HG02870 (cell line): Measurements from ENCODE around the gene TRIM7.
A peak's percentile ranks its signal among the peaks of the same experiment; 100 is the strongest.

ENCODE experiments used
- ATAC-seq: cut with Tn5 transposase; IDR thresholded peaks from one replicate; pipeline ENCODE4 v1.9.1; 2021; ENCODE audit warnings: mild to moderate bottlenecking, moderate library complexity; ENCODE audit not compliant: unreplicated experiment

TRIM7 gene

DNA sequence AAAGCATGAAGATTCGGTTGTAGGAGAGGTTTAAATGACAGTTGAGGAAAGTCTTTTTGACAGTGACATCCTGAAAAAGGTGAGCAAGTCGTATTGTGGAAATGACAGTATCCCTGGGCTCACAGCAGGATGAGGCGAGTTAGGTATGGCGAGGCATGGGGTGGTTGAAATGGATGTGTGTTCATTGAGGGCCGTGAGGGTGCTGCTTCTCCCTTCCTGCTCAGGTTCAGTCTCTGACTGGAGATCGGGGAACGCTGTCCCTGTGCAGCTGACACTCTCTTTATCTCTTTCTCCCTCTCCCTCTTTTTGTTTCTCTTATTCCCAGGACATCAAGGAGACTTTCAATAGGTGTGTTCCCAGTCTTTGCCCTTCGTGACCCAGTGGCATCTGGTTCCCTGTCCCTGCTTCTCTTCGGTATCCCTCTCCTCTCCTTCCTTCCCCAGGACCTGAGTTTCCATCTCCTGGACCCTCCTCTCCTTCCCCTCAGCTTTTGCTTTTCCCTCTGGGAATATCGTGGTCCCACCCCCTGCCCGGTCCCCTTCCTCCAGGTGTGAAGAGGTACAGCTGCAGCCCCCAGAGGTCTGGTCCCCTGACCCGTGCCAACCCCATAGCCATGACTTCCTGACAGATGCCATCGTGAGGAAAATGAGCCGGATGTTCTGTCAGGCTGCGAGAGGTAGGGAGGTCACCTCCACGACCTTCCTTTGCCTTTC is 28.2 kb upstream of the TRIM7 start:
- no peak for ATAC-seq

DNA sequence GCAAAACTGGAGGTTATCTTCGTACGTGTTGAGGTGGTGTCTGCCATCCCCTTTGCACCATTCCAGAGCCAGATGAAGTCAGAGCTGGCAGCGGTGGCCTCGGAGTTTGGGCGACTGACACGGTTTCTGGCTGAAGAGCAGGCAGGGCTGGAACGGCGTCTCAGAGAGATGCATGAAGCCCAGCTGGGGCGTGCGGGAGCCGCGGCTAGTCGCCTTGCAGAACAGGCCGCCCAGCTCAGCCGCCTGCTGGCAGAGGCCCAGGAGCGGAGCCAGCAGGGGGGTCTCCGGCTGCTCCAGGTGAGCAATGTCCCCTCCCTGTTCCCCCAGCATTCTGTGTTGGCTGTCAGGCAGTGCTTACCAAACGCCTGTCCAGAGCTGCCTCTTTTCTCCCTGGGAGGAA is 27.6 kb upstream of the TRIM7 start:
- no peak for ATAC-seq

DNA sequence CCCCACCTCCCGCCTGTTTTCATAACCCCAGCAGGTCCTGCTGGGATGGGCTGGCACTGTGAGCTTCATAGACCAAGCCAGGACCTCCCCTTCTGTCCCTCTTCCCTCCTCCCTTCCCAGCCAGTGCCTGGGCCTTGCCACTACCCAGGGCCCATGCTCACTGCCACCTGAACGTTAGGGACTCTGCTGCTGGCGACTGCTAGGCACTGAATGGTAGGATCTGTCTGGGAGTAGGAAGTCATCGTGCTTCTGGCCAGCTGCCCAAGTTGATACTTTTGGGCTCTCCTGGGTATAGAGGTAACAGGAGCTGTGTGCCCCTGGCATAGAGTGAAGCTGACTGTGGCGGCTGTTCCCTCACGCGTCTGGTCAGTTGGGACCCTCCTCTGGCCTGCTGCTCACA is 26.4 kb upstream of the TRIM7 start:
- no peak for ATAC-seq

DNA sequence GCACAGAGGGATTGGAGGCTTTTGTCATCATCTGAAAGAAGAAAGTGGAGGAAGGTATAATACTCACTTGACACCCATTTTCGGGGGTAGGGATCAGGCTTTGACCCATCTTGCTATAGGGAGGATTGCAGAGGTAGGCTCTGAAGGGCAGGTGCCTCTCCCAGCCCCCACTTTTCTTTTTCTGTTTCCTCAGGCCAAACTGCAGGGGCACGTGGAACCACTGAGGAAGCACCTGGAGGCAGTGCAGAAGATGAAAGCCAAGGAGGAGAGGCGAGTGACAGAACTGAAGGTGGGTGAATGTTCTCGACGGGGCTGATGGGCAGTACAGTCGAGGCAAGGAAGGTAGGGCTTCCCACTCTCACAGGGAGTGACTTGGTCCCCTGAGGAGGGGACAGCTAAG is 25.6 kb upstream of the TRIM7 start:
- ATAC-seq: no peak

DNA sequence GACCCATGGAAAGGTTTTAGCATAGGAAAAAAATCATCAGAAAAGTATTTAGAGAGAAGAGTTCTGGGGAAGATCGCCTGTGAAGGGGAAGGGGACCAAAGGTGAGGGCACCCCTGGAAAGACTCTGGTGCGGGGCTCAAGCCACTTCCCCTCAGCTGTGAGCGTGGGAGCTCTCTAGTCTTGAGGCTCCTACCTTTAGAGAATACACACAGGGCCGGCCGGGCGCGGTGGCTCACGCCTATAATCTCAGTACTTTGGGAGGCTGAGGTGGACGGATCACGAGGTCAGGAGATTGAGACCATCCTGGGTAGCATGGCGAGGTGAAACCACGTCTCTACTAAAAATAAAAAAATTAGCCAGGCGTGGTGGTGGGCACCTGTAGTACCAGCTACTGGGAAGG is 25.0 kb upstream of the TRIM7 start:
- ATAC-seq: no peak

DNA sequence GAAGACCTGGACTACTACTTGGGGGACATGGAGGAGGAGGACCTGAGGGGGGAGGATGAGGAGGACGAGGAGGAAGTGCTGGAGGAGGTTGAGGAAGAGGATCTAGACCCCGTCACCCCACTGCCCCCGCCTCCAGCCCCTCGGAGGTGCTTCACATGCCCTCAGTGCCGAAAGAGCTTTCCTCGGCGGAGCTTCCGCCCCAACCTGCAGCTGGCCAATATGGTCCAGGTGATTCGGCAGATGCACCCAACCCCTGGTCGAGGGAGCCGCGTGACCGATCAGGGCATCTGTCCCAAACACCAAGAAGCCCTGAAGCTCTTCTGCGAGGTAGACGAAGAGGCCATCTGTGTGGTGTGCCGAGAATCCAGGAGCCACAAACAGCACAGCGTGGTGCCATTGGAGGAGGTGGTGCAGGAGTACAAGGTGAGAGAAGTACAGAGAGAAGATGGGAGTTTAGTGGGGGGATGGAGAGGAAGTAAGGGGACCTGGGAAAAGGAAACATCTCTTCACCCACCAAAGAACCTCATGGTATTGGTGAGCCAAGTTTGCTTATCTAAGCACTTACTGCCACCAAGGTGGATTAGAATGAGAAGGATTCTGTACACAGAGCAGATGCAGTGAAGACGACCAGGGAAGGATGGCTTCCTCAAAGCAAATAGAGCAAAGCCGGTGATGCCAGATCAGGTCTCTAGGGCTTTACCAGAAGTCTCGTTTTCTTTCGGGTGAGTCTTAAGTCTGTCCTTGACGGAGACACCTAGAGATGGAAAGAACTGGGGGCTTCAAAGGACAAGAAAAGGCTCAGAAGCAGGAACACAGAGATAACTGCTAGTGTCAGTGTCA is 19.6 kb upstream of the TRIM7 start:
- no peak for ATAC-seq

DNA sequence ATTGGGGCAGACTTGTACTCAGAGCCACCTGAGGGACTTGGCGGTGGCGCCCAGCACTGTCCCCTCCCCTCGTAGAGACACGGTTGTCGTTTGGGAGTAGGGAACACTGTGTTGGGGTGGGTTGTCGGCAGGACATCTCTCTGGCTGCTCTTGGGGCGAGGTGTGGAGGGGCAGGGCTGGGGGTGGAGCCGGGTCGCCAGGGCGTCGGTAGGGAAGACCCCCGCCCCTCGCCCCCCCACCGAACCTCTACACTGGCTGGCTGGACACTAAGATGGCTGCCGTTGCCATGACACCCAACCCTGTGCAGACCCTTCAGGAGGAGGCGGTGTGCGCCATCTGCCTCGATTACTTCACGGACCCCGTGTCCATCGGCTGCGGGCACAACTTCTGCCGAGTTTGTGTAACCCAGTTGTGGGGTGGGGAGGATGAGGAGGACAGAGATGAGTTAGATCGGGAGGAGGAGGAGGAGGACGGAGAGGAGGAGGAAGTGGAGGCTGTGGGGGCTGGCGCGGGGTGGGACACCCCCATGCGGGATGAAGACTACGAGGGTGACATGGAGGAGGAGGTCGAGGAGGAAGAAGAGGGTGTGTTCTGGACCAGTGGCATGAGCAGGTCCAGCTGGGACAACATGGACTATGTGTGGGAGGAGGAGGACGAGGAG is 18.9 kb upstream of the TRIM7 start:
- ATAC-seq: peak; percentile 0

DNA sequence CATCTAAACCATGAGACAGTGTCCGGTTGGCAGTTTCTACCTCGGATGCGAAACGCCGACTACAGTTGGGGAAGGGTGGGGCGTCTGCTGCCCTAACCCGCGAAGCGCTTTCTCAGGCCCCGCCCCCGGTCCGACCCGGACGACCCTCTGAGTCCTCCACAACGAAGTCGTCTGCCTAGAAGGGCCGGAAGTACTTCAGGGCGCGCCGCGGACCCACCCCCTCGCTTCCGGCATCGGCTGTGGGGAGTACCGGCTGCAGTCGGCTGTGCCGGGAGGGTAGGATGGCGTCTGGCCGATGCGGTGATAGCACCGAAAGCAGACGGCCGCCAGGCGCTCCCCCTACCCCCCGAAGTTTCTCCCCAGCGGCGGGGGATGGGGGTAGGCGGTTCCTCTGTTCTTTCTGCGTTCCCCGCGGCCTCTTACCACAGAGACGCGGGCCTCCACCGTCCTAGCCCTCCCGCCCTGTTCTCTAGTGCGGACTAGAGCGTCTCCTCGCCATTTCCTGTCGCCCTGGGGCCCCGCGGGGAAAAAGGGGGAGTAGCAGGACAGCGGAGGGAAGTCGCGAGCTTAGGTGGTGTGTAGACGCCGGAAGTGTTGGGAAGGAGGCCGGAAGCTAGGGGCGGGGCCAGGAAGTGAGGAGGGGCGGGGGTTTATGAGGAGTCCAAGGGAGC is 18.2 kb upstream of the TRIM7 start, which contains the start of gene TRIM41:
Gene TRIM41 (plus strand): TSS at position 224 of the 671 bp plus-strand sequence. CDS start 719 bp downstream, outside the sequence.
- peak; percentile 54 for ATAC-seq

DNA sequence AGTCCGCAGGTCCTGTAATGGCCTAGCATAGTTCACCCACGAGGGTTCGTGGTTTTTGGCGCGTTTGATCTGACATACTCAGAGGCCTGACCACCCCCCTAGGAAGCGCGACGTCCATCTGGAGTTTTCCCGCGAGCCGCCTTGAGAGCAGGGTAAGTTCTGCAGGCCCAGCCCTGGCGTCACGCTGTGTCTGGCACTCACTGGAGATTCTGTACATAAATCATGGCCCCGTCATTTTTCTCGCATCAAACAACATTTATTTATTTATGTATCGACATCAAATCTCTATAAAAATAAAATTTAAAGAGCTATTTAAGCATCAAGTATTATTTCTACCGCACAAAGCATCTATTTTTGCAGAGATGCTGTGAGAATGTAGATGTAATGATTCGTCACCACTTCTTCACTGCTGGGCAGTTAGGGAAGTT is 17.6 kb upstream of the TRIM7 start:
- ATAC-seq: no peak

DNA sequence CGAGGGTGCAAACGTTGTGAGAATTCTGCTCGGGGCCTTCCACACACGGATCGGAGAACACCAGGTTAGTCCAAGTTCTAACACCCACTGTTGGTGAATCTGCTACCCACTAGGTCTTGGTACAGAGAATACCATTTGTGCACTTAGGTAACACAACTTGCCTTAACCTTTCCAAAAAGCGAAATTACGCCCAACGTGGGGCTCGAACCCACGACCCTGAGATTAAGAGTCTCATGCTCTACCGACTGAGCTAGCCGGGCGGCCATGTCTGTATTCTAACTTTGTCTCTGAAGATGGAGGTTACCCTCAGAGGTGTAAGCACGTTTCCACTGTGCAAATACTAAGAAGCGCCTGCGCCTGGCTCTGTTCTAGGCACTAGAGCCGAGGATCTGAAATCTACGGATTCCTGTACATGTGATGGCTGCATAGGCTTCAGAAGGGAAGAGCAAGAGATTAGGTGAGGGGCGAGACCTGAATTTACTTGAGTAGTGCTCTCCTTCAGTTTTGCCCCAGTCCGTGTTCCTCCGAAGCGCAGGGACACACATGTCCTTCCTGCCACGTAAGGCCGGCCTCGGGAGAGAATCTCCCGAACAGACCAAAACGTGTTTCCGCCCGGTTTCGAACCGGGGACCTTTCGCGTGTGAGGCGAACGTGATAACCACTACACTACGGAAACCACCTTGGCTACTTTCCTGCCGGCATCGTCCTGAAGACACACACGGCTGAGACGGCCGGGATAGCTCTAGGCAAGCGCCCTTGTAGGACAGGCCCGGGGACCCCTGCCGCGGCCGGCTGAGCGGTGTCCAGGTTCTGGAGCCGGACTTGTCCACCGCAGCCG is 17.0 kb upstream of the TRIM7 start:
- peak; percentile 31 for ATAC-seq

DNA sequence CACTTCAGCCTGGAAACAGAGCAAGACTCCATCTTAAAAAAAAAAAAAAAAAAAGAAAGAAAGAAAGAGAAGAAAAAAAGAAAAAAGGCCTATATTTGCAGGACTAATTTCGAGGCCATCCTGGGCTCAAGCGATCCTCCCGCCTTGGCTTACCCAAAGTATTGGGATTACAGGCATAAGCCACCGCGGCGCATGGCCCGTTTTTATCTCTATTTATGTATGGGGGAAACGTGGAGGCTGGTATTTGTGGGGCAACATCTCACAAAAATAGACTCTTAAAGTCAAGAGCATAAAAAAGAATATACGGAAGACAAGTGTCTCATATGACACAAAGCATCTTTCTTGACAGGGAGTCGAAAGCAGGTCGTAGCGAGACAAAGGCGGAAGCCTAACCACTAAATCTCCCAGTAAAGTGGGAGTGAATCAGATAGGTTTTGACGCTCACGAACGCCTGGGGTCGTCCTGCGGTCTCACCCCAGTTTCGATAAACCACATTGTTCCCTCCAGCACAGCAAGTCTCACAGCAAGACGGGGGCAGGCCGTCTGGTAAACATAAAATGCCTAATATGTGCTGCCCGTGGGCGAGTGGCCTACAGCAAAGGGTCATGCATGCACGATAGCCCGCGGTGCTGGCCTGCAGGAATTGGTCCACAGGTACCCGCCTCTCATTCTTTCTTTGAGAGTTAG is 16.3 kb upstream of the TRIM7 start:
- no peak for ATAC-seq

DNA sequence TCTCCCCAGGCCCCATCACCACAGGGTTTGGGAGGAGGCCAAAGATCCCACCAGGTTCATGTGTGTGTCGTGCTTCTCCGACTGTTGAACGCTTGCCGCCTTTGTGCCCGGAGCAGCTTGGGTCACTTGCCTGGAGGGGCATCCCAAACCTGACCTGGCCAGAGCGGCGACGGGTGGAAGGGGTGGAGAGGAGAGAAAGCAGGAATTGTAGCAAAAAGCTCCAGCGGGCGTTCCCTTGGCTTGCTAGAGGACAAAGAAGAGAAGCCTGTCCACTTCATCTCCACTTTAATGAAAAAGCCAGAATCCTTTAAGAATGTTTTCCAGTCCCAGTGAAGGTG is 15.2 kb upstream of the TRIM7 start:
- no peak for ATAC-seq

DNA sequence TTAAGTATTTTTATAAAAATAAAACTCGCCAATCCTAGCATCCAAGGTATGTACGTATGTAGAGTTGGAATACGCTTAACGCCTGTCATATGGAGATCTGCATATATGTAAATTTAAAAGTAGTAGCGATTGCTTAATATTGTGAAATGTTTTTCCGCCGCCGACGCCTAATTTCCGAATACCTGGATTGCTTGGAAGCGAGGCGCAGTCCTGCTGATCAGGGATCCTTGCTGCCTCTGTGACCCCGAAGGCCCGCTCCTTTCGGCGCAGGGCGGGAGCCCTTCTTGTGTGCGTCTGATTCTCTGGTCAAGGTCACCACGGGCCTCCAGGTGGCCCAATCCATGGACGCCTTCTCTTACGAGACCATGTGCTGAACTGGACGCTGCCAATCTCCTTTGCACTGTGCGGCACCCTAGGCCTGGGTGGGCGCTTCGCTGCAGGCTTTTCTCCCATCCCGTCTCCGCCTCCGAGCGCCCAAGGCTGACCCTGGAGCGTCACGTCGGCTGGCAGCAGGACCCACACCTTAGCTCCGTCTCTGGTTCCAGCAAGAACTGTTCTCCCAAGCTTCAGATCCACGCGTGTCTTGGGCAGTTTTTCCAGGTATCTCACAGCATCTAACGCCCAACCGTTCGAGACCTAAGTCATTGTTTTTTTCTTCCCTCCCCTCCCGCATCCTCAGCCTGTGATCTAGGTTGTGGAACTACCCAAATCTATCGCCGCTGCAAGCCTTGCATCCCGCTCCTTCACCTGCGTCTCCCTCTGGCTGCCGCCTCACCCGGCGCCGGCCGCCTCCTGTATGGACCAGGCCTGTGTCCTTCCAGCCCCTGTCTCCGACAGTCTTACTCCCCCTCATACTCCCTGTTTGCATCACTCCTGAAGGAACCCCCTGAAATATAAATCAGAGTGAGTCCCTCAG is 14.5 kb upstream of the TRIM7 start:
- no peak for ATAC-seq

DNA sequence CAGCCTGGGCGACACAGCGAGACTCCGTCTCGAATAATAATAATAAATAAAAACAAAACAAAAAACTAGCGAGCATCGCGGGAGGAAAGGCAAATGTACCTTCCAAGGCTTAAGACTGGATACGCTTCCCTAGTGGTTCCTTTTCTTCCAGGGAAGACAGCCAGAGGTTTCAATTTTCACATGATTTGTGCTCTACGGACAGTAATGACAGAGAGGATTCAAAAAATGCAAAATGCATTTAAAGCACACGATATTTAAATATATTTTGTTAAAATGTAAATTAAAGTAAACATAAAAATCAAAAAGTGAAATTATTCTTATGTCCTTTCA is 13.8 kb upstream of the TRIM7 start:
- no peak for ATAC-seq

DNA sequence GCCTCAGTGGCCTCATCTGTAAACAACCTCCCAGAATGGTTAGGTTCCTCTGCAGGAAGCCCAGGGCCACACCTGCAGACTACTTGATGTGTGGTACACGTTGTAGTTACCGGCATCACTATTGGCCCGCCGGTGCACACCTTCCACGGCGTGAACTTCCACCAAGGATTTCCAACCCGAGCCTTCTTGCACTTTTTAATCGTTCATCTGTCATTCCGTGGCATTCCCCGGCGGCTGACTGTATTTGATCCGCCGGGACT is 12.7 kb upstream of the TRIM7 start:
- ATAC-seq: no peak

DNA sequence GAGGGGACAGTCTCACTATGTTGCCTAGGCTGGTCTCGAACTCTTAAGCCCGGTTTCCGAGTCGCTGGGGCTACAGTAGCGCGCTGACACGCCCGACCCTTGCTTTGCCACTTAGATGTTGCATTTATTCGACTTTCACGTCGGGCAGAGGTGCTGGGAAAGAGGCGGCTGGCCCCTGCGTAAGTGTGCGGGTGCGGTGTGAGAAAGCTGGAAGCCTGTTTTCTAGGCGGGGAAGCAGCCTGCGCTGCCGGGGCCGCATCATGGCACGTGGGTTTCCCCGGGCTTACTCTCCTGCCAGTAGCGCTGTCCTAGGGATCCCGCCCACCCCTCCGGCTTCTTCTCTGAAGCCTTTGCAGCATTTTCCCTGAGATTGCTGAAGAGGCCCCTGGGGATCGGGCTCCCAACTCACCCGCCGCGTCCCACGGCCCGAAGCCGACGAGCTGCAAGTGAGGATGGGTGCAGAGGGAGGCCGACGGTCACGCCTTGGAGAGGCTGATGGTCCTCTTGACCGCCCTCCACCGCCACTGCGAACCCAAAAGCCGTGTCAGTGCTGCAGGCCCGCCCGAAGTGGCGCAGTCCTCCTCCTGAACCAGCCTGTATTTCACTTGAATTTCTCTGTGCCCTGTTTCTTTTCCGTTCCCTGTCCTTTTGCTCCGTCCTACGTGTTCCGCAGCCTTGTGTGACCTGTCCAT is 12.3 kb upstream of the TRIM7 start:
- no peak for ATAC-seq

DNA sequence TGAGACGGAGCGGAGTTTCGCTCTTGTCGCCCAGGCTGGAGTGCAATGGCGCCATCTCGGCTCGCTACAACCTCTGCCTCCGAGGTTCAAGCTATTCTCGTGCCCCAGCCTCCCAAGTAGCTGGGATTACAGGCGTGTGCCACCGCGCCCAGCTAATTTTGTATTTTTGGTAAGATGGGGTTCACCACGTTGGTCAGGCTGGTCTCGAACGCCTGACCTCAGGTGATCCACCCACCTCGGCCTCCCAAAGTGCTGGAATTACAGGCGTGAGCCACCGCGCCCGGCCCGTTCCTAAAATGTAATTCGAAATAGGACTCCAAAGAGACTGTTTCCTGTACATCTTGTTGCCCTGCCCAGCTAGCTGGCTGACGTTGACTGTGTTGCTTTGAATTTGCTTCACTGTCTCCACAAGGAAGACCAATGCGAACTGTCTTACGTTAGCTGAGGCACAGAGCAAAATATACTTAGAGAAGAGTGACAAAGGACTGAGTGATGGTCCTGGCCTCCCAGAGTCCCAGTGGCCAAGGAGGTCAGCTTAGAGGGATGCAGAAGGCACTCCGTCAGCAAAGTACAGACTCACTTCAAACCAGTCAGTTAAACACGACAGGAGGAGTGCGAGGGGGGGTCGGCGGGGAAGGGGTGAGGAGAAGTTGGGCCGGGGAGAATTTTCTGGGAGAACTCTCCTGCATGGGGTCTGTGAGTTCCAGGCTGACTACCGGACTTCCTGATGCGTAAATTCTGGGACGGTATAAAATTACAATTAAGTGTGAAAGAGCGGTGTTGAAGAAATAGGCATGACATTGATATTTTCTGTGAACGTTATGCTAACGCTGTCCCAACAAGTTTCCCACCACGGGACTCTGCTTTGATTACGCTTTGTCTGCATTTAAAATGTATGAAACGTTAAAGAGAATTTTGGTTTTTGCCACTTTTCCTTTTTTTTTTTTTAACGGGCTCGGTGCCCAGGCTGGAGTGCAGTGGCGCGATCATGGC is 11.3 kb upstream of the TRIM7 start:
- ATAC-seq: no peak
